IPS-18a (cell line): ENCODE data around the gene PLEKHB1.

Experiments used
- H3K27ac ChIP-seq: one replicate; pipeline ENCODE4 v1.5.1; 2013; ENCODE audit warnings: low read length
- H3K27me3 ChIP-seq: one replicate; pipeline ENCODE4 v1.6.1; 2013; ENCODE audit warnings: mild to moderate bottlenecking, low read length; ENCODE audit not compliant: control insufficient read depth, insufficient read depth
- H3K36me3 ChIP-seq: one replicate; pipeline ENCODE4 v1.6.1; 2013; ENCODE audit warnings: low read depth, low read length; ENCODE audit not compliant: control insufficient read depth
- H3K4me1 ChIP-seq: one replicate; pipeline ENCODE4 v1.6.1; 2013; ENCODE audit warnings: low read depth, low read length; ENCODE audit not compliant: control insufficient read depth
- H3K4me3 ChIP-seq: one replicate; pipeline ENCODE4 v1.5.1; 2013; ENCODE audit warnings: low read length
- H3K9ac ChIP-seq: one replicate; pipeline ENCODE4 v1.6.1; 2013; ENCODE audit warnings: mild to moderate bottlenecking, low read length, moderate library complexity
- H3K9me3 ChIP-seq: one replicate; pipeline ENCODE4 v1.6.1; 2013; ENCODE audit warnings: low read depth, low read length; ENCODE audit not compliant: control insufficient read depth

Gene PLEKHB1

GRCh38 chr11:73645972-73646631 lies at the start of gene PLEKHB1:
Gene PLEKHB1 (plus strand): TSS chr11:73646581. CDS start chr11:73646609, 28 bp downstream.
- no peaks in the 10 kb centered on the region for H3K9me3 ChIP-seq
- H3K4me1 ChIP-seq: peaks cover 19% of the 10 kb centered on the region
- peaks cover 6% of the 10 kb centered on the region for H3K27me3 ChIP-seq
- H3K9ac ChIP-seq: peak within 1 kb of the TSS; percentile 40
- no peak within 1 kb of the TSS for H3K27ac ChIP-seq
- peak within 1 kb of the TSS; percentile 71 for H3K4me3 ChIP-seq
- no peaks in the 10 kb centered on the region for H3K36me3 ChIP-seq

- Histone ChIP-seq H3K27me3 (no peaks in the 10 kb centered on the region), H3K9me3 (no peaks in the 10 kb centered on the region), H3K36me3 (no peaks in the 10 kb centered on the region), H3K4me1 (peaks cover 14% of the 10 kb centered on the region), H3K9ac (peak overlapping the region; percentile 77), H3K4me3 (peak overlapping the region; percentile 74), H3K27ac (no peak overlapping the region)
Observed at GRCh38 chr11:73597336-73597955, 48.9 kb upstream of the PLEKHB1 start.

GRCh38 chr11:73597956-73598718 lies 48.2 kb upstream of the PLEKHB1 start, which contains the start of gene FAM168A:
Gene FAM168A (minus strand): TSS chr11:73598112. CDS start chr11:73468474, 129,638 bp downstream.
- peaks cover 14% of the 10 kb centered on the region for H3K4me1 ChIP-seq
- no peaks in the 10 kb centered on the region for H3K27me3 ChIP-seq
- H3K27ac ChIP-seq: peak within 1 kb of the TSS; percentile 26
- H3K4me3 ChIP-seq: peak within 1 kb of the TSS; percentile 74
- peak within 1 kb of the TSS; percentile 77 for H3K9ac ChIP-seq
- no peaks in the 10 kb centered on the region for H3K36me3 ChIP-seq
- no peaks in the 10 kb centered on the region for H3K9me3 ChIP-seq

GRCh38 chr11:73598719-73599379 lies 47.5 kb upstream of the PLEKHB1 start:
- Histone ChIP-seq H3K27ac (peak overlapping the region; percentile 26), H3K9ac (peak overlapping the region; percentile 77), H3K4me3 (peak overlapping the region; percentile 74), H3K36me3 (no peaks in the 10 kb centered on the region), H3K9me3 (no peaks in the 10 kb centered on the region), H3K4me1 (peaks cover 14% of the 10 kb centered on the region), H3K27me3 (no peaks in the 10 kb centered on the region)

GRCh38 chr11:73612601-73613140 lies 33.7 kb upstream of the PLEKHB1 start:
- Histone ChIP-seq H3K4me3 (no peak overlapping the region), H3K36me3 (no peaks in the 10 kb centered on the region), H3K4me1 (no peaks in the 10 kb centered on the region), H3K27me3 (no peaks in the 10 kb centered on the region), H3K9me3 (no peaks in the 10 kb centered on the region), H3K27ac (no peak overlapping the region), H3K9ac (no peak overlapping the region)

- Histone ChIP-seq H3K27ac (no peak overlapping the region), H3K4me1 (no peaks in the 10 kb centered on the region)
Observed at GRCh38 chr11:73614591-73614990, 31.8 kb upstream of the PLEKHB1 start.

GRCh38 chr11:73622926-73623593 lies 23.3 kb upstream of the PLEKHB1 start:
- Histone ChIP-seq H3K9me3 (no peaks in the 10 kb centered on the region), H3K4me3 (no peak overlapping the region), H3K27me3 (peaks cover 18% of the 10 kb centered on the region), H3K9ac (no peak overlapping the region), H3K27ac (no peak overlapping the region), H3K36me3 (no peaks in the 10 kb centered on the region), H3K4me1 (peaks cover under 1% of the 10 kb centered on the region)

More at GRCh38 chr11:73614591-73614990, 31.8 kb upstream of the PLEKHB1 start:
- Histone ChIP-seq H3K36me3 (no peaks in the 10 kb centered on the region), H3K4me3 (no peak overlapping the region), H3K9ac (no peak overlapping the region), H3K27me3 (no peaks in the 10 kb centered on the region), H3K9me3 (no peaks in the 10 kb centered on the region)

- Histone ChIP-seq H3K27ac (no peak overlapping the region), H3K36me3 (no peaks in the 10 kb centered on the region), H3K4me1 (peaks cover 4% of the 10 kb centered on the region), H3K9me3 (no peaks in the 10 kb centered on the region), H3K27me3 (peaks cover 23% of the 10 kb centered on the region), H3K9ac (no peak overlapping the region), H3K4me3 (no peak overlapping the region)
Observed at GRCh38 chr11:73623686-73624085, 22.7 kb upstream of the PLEKHB1 start.

- H3K4me1 ChIP-seq: peaks cover 8% of the 10 kb centered on the region
- no peaks in the 10 kb centered on the region for H3K36me3 ChIP-seq
- H3K27me3 ChIP-seq: peaks cover 40% of the 10 kb centered on the region
- H3K9me3 ChIP-seq: no peaks in the 10 kb centered on the region
- H3K27ac ChIP-seq: no peak overlapping the region
- no peak overlapping the region for H3K4me3 ChIP-seq
- H3K9ac ChIP-seq: no peak overlapping the region
Observed at GRCh38 chr11:73625696-73626318, 20.6 kb upstream of the PLEKHB1 start.

GRCh38 chr11:73629907-73630306 lies 16.5 kb upstream of the PLEKHB1 start:
- no peaks in the 10 kb centered on the region for H3K36me3 ChIP-seq
- no peak overlapping the region for H3K9ac ChIP-seq
- H3K27me3 ChIP-seq: peaks cover 44% of the 10 kb centered on the region
- H3K27ac ChIP-seq: no peak overlapping the region
- H3K4me3 ChIP-seq: no peak overlapping the region
- no peaks in the 10 kb centered on the region for H3K9me3 ChIP-seq
- peaks cover 8% of the 10 kb centered on the region for H3K4me1 ChIP-seq
